Measurements from ENCODE around the gene CMTM6. TPM values are rescaled to one million over a fixed set of nuclear protein-coding genes. Genes with fewer than 3 reads are reported as not detected.

CMTM6 gene, protein sequence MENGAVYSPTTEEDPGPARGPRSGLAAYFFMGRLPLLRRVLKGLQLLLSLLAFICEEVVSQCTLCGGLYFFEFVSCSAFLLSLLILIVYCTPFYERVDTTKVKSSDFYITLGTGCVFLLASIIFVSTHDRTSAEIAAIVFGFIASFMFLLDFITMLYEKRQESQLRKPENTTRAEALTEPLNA
- total RNA-seq, result 51.8 to 59.0 TPM (median 54.0 TPM) in 3 replicates
- long read RNA-seq, transcript CMTM6-201 (4 exons, 3,863 nt), result major isoform, 242 of 250 reads
- long read RNA-seq, partial matches to known transcripts, result 5 of 250 reads
- long read RNA-seq, other reads (novel, unspliced or antisense), result 1 of 250 reads

DNA sequence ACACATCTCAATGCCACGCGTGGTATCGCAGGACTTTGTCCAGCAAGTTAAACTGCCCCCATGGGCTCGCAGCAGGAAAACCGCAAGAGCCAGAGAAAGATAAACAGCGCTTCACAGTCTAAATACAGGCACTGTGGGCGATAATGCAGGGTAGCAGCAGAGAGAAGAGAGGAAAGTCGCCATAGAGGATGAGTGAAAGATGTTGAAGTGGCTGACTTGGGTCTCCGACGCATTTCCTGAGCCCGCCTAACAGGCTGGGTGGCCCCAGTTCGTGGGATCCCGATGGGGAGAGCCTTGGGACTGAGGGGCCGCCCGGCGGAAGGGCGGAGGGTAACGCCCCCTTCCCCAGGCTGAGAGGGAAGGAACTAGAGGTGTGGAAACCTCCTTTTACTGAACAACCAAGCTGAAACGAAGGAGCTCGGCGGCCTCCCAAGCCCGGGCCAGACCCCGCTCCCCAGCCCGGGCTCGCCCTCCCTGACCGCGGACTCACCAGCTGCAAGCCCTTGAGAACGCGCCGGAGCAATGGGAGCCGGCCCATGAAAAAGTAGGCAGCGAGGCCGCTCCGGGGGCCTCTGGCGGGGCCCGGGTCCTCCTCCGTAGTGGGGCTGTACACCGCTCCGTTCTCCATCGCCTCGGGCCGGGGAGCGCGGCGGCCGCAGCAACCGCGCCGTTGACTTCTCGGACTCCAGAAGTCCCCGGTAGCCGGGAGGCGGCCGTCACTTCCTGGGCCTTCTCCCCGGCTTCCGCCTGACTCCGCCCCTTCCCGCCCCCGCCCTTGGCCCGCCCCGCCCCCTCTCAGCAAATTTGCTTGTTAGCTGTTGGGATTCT is at the start of gene CMTM6:
Gene CMTM6, minus strand, starts transcription at position 735 of the 828 bp plus-strand sequence. Its CDS starts 107 bp downstream, at position 628.
- TF ChIP-seq, protein P1, sequence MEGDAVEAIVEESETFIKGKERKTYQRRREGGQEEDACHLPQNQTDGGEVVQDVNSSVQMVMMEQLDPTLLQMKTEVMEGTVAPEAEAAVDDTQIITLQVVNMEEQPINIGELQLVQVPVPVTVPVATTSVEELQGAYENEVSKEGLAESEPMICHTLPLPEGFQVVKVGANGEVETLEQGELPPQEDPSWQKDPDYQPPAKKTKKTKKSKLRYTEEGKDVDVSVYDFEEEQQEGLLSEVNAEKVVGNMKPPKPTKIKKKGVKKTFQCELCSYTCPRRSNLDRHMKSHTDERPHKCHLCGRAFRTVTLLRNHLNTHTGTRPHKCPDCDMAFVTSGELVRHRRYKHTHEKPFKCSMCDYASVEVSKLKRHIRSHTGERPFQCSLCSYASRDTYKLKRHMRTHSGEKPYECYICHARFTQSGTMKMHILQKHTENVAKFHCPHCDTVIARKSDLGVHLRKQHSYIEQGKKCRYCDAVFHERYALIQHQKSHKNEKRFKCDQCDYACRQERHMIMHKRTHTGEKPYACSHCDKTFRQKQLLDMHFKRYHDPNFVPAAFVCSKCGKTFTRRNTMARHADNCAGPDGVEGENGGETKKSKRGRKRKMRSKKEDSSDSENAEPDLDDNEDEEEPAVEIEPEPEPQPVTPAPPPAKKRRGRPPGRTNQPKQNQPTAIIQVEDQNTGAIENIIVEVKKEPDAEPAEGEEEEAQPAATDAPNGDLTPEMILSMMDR (IDR thresholded peaks at IDR 0.05), result peak; percentile 19
- peaks cover 2% of the 10 kb centered on the region for H3K36me3 Mint-ChIP-seq (ENCODE audit: low read depth)
- no peaks in the 10 kb centered on the region for H3K9me3 Mint-ChIP-seq (ENCODE audit: low read depth)
- DNase-seq (ENCODE audit: low spot score), result no peak
- H3K4me3 Mint-ChIP-seq (ENCODE audit: unreplicated experiment), result peak within 1 kb of the TSS; percentile 91
- H3K4me1 Mint-ChIP-seq (ENCODE audit: low read depth), result peaks cover 28% of the 10 kb centered on the region
- no peaks in the 10 kb centered on the region for H3K27me3 Mint-ChIP-seq (ENCODE audit: low read depth)
- H3K27ac Mint-ChIP-seq (ENCODE audit: unreplicated experiment), result peak within 1 kb of the TSS; percentile 95

DNA sequence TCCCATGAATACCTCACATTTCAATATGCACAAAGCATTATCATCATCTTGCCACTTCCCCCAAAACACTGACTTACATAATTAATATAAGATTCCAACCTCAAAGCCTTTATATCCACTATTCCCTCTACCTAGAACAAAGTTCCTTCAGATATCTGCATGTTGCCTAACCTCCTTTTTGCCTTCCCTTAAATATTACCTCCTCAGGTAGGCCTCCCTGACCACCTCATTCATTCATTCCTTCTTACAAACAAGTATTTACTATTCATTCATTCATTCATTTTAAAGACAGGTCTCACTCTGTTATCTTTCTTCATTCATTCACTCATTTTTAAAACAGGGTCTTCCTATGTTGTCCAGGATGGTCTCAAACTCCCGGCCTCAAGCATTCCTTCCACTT is 49.4 kb upstream of the CMTM6 start:
- Mint-ChIP-seq H3K27me3 (ENCODE audit: low read depth) (no peaks in the 10 kb centered on the region), H3K9me3 (ENCODE audit: low read depth) (no peaks in the 10 kb centered on the region), H3K4me3 (ENCODE audit: unreplicated experiment) (no peak overlapping the region), H3K4me1 (ENCODE audit: low read depth) (peaks cover 44% of the 10 kb centered on the region), H3K36me3 (ENCODE audit: low read depth) (peaks cover 3% of the 10 kb centered on the region), H3K27ac (ENCODE audit: unreplicated experiment) (no peak overlapping the region)
- DNase-seq (ENCODE audit: low spot score), result no peak
- TF ChIP-seq, protein P1 (IDR thresholded peaks at IDR 0.05), result no peak

DNA sequence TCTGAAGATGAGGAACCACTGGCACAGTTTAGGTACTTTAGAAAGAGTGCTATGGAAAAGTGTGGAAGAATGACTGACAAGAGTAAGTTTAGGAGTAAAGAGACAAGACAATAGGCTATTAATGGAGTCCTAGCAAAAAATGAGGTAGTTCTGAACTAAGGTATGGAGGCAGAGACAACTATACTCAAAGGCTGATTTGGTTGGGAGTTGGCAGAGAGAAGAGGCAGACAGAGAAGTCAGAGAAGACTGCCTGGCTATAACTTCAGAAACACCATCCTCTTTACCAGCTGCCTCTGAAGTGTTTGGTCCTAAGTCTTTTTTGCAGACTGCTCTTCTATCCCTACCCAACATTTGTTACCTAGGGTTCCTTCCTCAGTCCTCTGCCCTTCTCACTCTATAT is 48.8 kb upstream of the CMTM6 start:
- DNase-seq (ENCODE audit: low spot score), result no peak
- Mint-ChIP-seq H3K9me3 (ENCODE audit: low read depth) (no peaks in the 10 kb centered on the region), H3K27ac (ENCODE audit: unreplicated experiment) (no peak overlapping the region)

DNA sequence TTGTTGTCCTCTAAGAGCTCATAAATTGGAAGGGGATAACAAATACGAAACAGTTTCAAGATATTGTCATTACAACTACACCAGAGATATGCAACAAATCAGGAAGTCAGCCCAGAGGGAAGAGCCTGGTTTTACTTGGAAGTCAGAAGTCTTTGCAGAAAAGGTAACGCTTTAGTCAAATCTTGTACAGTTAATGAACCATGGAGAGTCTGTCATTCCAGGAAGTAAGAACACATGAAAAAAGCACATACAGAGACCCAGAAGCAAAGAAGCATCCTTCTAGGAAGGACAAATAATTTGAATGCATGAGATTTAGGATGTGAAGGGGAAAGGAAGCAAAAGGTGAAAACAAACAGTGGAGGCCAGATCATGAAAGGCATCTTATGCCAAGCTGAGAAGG is 48.4 kb upstream of the CMTM6 start:
- DNase-seq (ENCODE audit: low spot score), result no peak
- Mint-ChIP-seq H3K4me3 (ENCODE audit: unreplicated experiment) (no peak overlapping the region), H3K9me3 (ENCODE audit: low read depth) (no peaks in the 10 kb centered on the region), H3K27ac (ENCODE audit: unreplicated experiment) (no peak overlapping the region), H3K27me3 (ENCODE audit: low read depth) (no peaks in the 10 kb centered on the region), H3K36me3 (ENCODE audit: low read depth) (peaks cover 2% of the 10 kb centered on the region), H3K4me1 (ENCODE audit: low read depth) (peaks cover 42% of the 10 kb centered on the region)
- TF ChIP-seq, protein P1 (IDR thresholded peaks at IDR 0.05), result no peak

More for the DNA sequence above, 48.8 kb upstream of the CMTM6 start:
- Mint-ChIP-seq H3K27me3 (ENCODE audit: low read depth) (no peaks in the 10 kb centered on the region), H3K36me3 (ENCODE audit: low read depth) (peaks cover 2% of the 10 kb centered on the region), H3K4me3 (ENCODE audit: unreplicated experiment) (no peak overlapping the region), H3K4me1 (ENCODE audit: low read depth) (peaks cover 41% of the 10 kb centered on the region)
- TF ChIP-seq, protein P1 (IDR thresholded peaks at IDR 0.05), result no peak

DNA sequence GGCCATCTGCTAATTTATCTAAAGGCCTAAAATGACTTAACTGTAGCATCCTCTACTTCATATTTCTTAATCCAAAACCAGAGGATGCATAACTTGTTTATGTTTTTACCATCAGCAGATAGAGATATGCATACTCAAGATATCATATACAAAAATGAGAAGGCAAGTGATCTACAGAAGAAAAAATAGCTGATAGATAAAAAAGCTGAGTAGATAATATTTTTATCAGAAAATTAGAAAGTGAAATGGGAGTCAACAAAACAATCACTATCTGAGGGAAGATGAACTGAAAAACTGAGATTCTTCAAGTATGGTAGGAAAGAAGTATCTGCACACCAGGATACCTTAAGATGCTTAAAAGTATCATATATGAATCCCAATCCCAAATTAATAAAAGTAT is 42.7 kb upstream of the CMTM6 start:
- Mint-ChIP-seq H3K4me1 (ENCODE audit: low read depth) (peaks cover 20% of the 10 kb centered on the region), H3K27me3 (ENCODE audit: low read depth) (no peaks in the 10 kb centered on the region), H3K4me3 (ENCODE audit: unreplicated experiment) (no peak overlapping the region), H3K9me3 (ENCODE audit: low read depth) (no peaks in the 10 kb centered on the region), H3K27ac (ENCODE audit: unreplicated experiment) (no peak overlapping the region), H3K36me3 (ENCODE audit: low read depth) (peaks cover 11% of the 10 kb centered on the region)
- no peak for DNase-seq (ENCODE audit: low spot score)
- TF ChIP-seq, protein P1 (IDR thresholded peaks at IDR 0.05), result no peak
